ENCODE data around the gene GATA5.

Gene GATA5

DNA sequence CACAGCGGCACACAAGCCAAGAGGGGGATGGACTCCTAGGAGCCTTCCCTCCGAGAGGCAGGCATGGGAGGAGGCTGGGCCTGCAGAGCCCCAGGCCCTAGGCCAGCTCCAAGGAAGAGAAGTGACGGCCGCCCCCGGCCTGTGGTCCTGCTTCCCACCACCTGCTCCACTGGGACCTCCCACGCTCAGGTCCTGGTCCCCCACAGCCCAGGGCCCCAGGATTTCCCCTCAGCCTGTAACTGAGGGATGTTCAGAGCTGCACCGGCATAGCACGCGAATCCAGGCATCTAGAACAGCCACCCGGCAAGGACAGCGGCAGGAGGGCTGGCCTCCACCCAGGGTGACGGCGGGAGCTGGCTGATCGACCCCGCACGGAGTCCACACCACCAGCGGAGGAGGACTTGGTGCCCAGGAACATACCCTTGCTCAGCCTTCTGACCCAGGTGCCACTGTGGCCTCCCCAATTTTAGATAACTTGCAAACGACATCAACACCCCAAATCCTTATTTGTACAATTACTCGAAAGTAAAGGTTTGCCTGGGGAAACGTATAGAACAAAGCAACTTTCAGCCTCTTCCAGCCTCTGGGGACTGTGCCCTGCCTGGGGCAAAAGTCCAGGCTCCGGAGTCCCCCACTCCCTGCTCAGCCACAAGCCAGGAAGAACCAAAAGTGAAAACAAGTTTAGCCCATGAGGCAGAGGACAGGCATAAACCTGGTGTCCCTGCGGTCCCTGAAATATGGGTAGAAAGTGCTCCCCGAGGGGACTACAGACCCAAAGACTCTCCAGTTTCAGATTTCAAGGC is 3.5 kb downstream of the GATA5 start:
- no peak for DNase-seq (ENCODE audit: low spot score)

DNA sequence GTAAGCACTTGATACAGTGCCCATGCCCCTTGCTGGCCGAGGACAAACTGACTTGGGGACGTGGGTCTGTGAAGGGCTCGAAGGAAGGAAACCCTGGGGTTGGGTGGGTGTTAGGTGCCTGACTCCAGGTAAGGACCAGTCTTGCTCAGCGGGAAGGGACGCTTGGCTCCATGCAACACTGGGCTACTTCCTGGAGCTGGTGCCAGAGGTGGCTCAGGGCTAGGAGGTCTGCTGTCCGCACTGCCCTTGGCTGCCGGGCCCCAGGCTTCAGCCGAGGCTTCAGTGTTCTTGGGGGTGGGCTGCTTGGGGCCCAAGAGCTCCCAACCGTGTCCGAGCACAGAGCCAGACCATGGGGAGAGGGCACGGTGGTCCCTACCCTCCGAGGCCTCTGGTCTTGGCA is 5.3 kb downstream of the GATA5 start:
- DNase-seq (ENCODE audit: low spot score): no peak

- no peak for DNase-seq (ENCODE audit: low spot score)
These were observed 5.8 kb downstream of the GATA5 start for GRCh38 chr20:62470001-62470400.

- DNase-seq (ENCODE audit: low spot score): no peak
These were observed 6.4 kb downstream of the GATA5 start for GRCh38 chr20:62469352-62469751.

GRCh38 chr20:62466806-62467537 is 8.8 kb downstream of the GATA5 start:
- no peak for DNase-seq (ENCODE audit: low spot score)

GRCh38 chr20:62466072-62466760 is 9.6 kb downstream of the GATA5 start:
- no peak for DNase-seq (ENCODE audit: low spot score)

DNA sequence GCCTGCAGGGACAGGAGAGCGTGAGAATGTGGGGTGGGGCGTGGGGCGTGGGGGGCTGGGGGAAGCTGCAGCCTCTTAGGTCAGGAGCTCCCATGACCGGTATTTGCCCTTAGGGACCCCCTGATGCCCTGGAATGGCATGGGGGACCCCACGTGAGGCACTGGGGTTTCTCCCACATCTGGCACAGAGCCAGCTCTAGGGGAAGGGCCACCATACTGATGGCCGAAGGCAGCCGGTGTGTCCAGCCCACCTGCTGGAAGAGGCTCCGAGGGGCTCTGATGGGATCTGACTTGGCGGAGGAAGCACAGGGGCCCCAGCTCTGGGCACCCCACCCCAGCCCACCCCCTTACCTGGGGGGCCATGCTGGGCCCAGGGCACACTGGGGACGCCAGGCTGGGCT is 10.8 kb downstream of the GATA5 start:
- no peak for DNase-seq (ENCODE audit: low spot score)

DNA sequence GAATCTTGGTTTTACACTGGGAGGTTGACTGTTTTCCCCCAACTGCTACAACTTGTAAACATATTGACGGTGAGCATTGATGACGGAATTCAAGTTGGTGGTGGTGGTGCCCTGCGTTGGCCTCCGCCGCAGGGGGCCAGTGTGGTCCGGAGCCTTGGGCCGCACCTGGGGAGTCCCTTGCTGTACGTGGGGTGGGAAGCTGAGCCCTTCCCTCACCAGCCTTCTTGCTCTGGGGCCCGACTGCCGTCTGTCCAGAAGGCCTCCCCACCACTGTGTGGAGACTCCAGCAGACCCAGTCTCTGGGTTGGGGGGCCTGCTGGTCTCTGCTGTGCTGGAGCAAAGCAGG is 11.4 kb downstream of the GATA5 start:
- no peak for DNase-seq (ENCODE audit: low spot score)

DNA sequence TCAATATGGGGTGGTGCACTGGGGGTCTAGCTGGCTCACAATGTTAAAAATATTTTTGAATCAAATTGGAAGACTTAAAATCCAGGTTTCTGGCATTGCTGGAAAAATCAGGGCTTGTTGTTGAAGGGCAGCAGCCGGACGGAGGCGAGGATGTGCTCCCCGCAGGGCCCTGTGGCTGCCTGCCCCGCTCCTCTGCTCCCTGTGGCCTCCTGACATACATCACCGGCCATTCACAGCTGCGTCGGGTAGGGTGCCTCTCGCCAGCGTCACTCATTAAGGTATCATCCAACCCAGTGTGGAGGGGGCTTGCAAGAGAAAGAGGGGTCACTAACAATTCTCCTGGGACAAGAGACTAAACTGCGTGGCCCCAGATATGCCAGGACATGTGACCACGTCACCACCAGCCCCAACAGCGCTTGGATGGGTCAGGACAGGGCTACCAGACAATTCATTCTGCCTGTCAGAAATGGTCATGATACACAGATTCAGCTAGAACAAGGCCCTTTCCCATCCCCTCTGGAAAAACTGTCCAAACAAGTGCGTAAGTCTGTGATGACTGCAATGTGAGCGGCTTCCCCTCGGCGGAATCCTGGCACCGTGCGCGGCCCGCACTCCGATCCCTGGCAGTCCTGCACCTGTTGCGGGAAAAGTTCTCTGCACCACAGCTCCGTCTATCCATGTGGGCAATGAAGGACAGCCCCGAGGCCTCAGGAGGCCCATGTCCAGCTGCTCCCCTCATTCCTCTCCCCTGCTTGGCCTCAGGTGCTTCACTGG is 12.0 kb downstream of the GATA5 start:
- no peak for DNase-seq (ENCODE audit: low spot score)

GRCh38 chr20:62462976-62463592 is 12.7 kb downstream of the GATA5 start:
- DNase-seq (ENCODE audit: low spot score): no peak

DNA sequence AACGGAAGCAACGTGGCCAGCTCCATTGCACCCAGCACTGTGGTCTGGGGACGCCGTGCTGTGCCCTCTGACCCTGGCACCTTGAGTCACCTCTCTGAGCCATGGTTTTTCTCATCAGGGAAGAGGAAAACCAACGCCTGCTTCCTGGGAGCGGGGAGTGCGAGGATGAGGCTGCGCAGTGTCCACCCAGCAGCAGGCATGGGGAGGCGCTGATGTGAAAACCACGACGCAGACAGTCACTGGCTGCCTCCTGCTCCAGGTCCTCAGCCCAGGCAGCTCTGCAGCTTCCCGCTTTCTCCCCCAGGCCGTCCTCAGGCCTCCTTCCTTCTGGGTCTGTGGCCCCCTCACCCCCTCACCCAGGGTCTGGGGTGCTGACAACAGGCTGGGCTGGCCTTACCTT is 14.0 kb downstream of the GATA5 start:
- no peak for DNase-seq (ENCODE audit: low spot score)

GRCh38 chr20:62461157-62461556 is 14.6 kb downstream of the GATA5 start:
- DNase-seq (ENCODE audit: low spot score): no peak

DNA sequence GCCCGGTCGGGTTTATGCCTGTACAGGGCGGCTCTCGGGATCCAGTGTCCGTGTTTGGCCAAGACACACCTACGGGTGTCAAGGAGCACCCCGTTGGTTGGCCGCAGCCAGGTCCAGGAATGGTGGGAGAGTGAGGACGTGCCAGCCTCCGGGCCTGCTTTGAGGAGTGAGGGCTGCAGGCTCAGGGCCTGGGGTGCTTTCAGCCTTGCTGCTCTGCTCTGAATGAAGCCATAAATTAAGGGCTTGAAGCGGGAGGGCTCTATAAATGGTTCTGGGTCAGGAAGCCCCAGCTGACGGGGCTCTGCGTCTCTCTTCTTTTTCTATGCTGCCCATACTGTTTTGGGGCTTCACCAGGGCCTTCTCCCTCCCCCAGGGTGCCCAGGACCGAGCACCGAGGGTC is 15.1 kb downstream of the GATA5 start:
- no peak for DNase-seq (ENCODE audit: low spot score)

DNA sequence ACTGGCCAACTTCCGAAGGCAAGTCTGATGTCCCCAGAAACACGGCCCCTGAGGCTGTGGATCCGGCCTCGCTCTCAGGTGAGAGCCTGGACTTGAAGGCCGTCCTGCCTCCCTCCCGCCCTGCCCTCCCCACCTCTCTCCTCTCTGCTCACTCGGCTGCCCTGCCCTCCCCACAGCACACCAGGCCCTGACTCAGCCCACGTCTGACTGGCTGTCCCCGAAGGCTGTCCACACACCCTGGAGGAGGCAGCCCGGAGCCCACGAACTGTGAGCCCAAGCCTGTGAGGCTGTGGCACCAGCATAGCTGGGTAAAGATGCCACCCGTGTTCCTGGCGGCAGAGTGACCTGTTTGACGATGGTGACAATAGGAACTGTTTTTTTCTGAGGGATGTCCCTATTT is 16.3 kb downstream of the GATA5 start:
- no peak for DNase-seq (ENCODE audit: low spot score)

DNA sequence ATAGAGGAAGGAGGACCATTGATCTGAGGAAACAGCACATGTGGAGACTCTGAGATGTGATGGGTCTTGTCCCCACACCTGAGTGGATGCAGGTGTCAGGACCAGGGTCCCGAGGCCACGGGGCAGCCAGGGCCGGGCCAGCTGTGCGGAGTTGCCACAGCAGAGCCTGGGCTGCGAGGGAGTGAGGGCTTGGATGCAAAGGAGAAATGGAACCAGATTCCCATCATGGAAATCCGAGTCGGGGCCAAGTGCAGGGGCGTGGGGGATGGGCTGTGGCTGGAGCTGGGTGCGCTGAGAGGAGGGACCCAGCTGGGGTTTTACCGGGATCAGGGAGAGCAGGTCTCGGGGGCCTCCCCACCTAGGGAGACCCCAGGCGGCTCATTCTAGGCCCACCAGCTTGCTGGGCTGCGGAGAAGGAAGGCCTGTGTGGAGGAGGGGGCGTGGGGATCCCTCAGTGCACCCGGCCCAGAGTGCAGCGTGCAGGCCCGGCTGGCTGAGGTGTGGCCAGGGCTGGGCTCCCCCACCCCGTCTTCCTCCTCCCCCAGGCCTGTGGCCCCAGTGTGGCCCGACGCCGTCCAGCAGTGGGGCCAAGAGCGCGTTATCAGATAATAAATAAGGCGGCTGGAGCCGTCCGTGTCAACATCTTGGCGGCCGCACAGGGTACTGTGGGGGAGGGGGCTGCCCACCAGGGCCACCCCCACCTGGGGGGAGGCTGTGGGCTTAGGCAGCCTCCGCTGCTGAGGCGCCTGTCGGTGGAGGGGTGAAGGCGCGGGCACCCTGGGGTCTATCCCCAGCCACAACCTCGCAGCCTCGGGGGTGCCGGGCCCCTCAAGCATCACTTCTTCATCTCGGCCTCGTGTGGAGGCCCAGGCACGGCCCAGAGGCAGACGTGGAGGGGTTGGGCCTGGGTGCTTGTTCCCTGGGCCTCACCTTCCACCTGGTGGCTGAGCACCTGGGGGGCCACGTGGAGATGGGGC is 17.2 kb downstream of the GATA5 start:
- DNase-seq (ENCODE audit: low spot score): no peak

GRCh38 chr20:62457831-62458230 is 18.0 kb downstream of the GATA5 start:
- DNase-seq (ENCODE audit: low spot score): no peak

DNA sequence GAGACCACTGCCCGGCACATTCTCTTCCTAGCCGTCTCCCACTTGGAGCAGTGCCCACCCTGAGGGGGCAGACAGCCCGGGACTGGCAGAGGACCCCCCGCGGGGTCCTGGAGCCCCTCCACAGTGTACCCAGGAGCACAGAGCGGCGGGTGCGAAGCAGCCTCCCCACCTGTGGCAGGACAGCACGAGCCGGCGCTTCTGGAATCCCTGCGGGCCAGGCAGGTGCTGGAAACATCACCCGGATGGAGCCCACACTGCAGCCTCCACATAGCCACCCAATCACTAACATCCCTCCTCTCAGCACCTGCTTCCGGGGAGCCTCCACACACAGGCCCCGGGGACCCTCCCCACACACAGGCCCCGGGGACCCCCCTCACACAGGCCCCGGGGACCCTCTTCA is 18.7 kb downstream of the GATA5 start:
- DNase-seq (ENCODE audit: low spot score): no peak

GRCh38 chr20:62455929-62456328 is 19.9 kb downstream of the GATA5 start:
- no peak for DNase-seq (ENCODE audit: low spot score)

DNA sequence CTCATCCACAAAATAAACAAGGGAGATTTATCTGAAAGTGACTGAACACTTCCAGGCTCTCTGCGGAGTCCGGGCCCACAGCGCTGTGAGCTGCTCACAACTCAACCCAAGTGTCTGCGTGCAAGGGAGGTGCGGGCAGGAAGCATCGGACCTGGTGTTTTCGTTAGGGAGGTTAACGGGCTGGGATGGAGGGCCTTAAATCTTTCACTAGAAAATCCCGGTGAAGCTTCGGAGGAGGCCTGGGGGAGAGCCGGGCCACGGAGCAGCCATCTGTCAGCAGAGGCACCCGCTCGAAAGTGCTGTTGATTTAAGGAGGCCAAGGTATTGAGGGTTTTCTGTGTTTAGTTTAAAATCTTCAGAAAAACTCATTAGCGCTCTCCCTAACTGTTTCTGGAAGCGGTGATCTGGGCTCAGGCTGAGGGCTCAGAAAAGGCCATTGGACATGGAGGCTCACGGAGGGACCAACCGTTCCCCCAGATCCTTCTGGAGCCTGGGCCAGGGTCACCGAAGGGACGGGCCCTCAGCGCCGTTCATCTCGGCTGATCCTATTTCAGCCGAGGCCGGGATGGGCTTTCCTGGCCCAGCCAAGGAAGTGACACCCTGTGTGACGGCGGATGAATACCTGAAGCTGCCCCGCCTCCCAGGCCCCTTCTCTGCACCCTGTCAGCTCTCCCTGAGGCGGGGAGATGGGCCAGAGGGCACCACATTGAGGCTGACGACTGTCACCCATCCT is 20.7 kb downstream of the GATA5 start:
- no peak for DNase-seq (ENCODE audit: low spot score)

GRCh38 chr20:62453186-62453808 is 22.5 kb downstream of the GATA5 start:
- DNase-seq (ENCODE audit: low spot score): no peak

Data from GM03348 (cell line).